GM12801 (cell line): Measurements from ENCODE around the gene MAP9.
A peak's percentile ranks its signal among the peaks of the same experiment; 100 is the strongest.

Experiments used
- TF ChIP-seq, protein P1 (sequence below): IDR thresholded peaks from one replicate; pipeline ENCODE4 v1.5.1; 2011; ENCODE audit warnings: control low read depth; ENCODE audit not compliant: insufficient read length; ENCODE audit errors: extremely low read depth

MAP9 gene

DNA sequence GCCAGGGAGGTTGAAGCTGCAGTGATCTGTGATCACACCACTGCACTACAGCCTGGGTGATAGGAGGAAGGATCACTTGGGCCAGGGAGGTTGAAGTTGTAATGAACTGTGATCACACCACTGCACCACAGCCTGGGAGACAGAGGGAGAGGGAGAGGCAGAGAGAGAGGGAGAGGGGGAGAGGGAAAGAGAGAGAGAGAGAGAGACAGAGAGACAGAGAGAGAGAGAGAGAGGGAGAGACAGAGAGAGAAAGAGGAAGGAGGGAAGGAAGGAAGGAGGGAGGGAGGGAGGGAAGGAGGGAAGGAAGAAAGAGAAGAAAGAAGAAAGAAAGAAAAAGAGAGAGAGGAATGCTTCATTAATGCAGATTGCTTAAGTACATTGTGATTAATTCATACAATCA is 15.2 kb upstream of the MAP9 start:
- TF ChIP-seq, protein P1, sequence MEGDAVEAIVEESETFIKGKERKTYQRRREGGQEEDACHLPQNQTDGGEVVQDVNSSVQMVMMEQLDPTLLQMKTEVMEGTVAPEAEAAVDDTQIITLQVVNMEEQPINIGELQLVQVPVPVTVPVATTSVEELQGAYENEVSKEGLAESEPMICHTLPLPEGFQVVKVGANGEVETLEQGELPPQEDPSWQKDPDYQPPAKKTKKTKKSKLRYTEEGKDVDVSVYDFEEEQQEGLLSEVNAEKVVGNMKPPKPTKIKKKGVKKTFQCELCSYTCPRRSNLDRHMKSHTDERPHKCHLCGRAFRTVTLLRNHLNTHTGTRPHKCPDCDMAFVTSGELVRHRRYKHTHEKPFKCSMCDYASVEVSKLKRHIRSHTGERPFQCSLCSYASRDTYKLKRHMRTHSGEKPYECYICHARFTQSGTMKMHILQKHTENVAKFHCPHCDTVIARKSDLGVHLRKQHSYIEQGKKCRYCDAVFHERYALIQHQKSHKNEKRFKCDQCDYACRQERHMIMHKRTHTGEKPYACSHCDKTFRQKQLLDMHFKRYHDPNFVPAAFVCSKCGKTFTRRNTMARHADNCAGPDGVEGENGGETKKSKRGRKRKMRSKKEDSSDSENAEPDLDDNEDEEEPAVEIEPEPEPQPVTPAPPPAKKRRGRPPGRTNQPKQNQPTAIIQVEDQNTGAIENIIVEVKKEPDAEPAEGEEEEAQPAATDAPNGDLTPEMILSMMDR, result no peak

DNA sequence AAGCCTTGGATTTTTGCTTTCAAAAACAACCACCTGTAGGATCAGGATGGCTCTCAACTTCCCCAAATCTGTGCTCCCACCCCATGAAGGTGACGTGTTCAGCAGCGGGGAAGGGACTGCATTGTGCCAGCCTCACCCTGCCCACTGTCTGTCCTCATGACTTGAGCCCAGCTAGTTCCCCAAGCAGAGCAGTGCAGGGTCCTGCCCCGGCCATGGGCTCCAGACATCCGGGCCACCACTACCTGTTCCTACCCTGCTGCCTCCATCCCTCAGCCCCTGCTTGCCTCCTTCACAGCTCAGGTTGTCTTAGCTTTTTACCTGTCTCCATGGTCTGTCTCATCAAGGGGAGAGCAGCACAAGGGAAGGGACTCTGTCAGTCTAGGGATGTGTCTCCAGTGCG is 11.4 kb upstream of the MAP9 start:
- TF ChIP-seq, protein P1, result no peak

GRCh38 chr4:155383541-155383940 is 6.8 kb upstream of the MAP9 start:
- TF ChIP-seq, protein P1, result no peak

- TF ChIP-seq, protein P1, result no peak
These were observed 511 bp upstream of the MAP9 start for GRCh38 chr4:155377276-155377675.

- TF ChIP-seq, protein P1, result no peak
These were observed 5.2 kb downstream of the MAP9 start for GRCh38 chr4:155371432-155372043.

DNA sequence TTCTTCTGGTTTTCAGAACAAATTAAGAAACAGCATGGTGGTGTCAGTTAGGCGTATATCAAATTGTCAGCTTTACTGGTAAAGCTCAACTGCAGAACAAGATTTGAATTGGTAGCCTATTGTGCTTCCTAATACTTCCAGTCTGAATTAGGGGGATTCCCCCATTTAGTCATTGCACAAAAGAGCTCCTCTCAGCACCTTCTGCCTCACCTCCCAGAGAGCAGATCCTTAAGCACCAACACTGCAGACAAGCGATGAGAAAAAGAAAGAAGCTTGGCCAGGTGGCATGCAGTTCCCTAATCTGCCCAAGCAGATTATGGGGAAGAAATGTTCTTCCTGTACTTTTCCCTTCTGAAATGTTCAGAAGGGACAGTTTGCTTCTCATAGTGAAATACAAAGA is 9.2 kb downstream of the MAP9 start:
- TF ChIP-seq, protein P1, result no peak

DNA sequence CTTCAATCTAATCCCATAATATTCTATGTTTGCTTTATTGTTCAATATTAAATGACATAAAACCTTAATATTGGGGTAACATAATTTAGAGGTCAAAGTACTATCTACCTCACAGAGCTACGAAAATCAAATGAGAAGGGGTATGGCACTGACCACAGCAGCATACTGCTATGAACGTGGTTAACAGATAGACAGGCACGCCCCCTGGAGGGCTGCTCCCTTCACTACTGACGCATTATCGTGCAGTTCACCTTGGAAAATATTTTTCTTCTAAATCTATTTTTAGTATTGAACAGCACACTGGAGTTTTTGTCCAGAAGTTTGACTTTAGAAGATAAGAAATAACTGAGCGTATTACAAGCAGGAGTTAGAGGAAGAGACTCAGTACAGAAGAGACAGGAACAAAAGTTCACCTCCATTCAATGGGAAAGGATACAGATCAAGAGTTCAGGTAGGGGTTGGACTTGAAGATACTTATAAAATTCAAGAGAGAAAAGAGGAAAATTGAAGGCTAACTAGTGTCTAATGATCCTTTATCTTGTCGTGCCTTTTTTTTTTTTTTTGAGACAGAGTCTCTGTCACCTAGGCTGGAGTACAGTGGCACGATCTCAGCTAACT is 22.7 kb downstream of the MAP9 start:
- TF ChIP-seq, protein P1, result peak; percentile 26

GRCh38 chr4:155342142-155342541 is 34.6 kb downstream of the MAP9 start:
- TF ChIP-seq, protein P1, result no peak
